HepG2 (cell line): Measurements from ENCODE around the gene FBXO9. TPM values are rescaled to one million over a fixed set of nuclear protein-coding genes. Genes with fewer than 3 reads are reported as not detected.
A peak's percentile ranks its signal among the peaks of the same experiment; 100 is the strongest.

Source experiments
- DMAP1 ChIP-seq: IDR thresholded peaks from 2 replicates; pipeline ENCODE4 v1.6.1; 2016
- EED ChIP-seq: sonication (generic); formaldehyde crosslinking; IDR thresholded peaks from 2 replicates; pipeline ENCODE4 v1.5.0; 2020; ENCODE audit warnings: mild to moderate bottlenecking, missing genetic modification reagents
- ESRRA ChIP-seq: sonication (generic); formaldehyde crosslinking; IDR thresholded peaks from 2 replicates; pipeline ENCODE4 v1.5.1; 2020; ENCODE audit warnings: mild to moderate bottlenecking, low read depth, missing genetic modification reagents
- FOSL2 ChIP-seq: sonication (generic); formaldehyde crosslinking; IDR thresholded peaks from 2 replicates; pipeline ENCODE4 v1.4.0; 2020; ENCODE audit warnings: missing genetic modification reagents
- GABPA ChIP-seq, 2 experiments: IDR thresholded peaks; 2 replicates each; pipeline ENCODE4 v1.6.1; 2011 to 2016; ENCODE audit warnings: low read depth in 2 of 2, low read length in 1 of 2, missing biosample characterization in 1 of 2, missing genetic modification characterization in 1 of 2
- HMGA1 ChIP-seq: sonication (generic); formaldehyde crosslinking; conservative IDR thresholded peaks from 2 replicates; pipeline ENCODE4 v1.4.0; 2020; ENCODE audit warnings: missing genetic modification reagents
- KDM4B ChIP-seq: sonication (generic); formaldehyde crosslinking; IDR thresholded peaks from 2 replicates; pipeline ENCODE4 v1.4.0; 2020; ENCODE audit warnings: missing genetic modification reagents
- MATR3 ChIP-seq: sonication (generic); formaldehyde crosslinking; IDR thresholded peaks from 2 replicates; pipeline ENCODE4 v1.4.0; 2020; ENCODE audit warnings: missing genetic modification reagents
- NFKBIZ ChIP-seq: IDR thresholded peaks from 2 replicates; pipeline ENCODE4 v1.6.1; 2018; ENCODE audit warnings: missing genetic modification reagents, missing compliant biosample characterization
- RBAK ChIP-seq: sonication (generic); formaldehyde crosslinking; IDR thresholded peaks from 2 replicates; pipeline ENCODE4 v1.5.1; 2020; ENCODE audit warnings: mild to moderate bottlenecking, missing genetic modification reagents
- RFXAP ChIP-seq: sonication (generic); formaldehyde crosslinking; IDR thresholded peaks from 2 replicates; pipeline ENCODE4 v1.4.0; 2020; ENCODE audit warnings: missing genetic modification reagents, borderline replicate concordance
- RNF2 ChIP-seq: fragments of 450-650 bp; conservative IDR thresholded peaks from 2 replicates; pipeline ENCODE4 v1.6.1; 2016; ENCODE audit warnings: low read depth
- SMAD1 ChIP-seq: sonication (generic); formaldehyde crosslinking; IDR thresholded peaks from 2 replicates; pipeline ENCODE4 v1.4.0; 2020; ENCODE audit warnings: missing genetic modification reagents, low read depth, mild to moderate bottlenecking, borderline replicate concordance
- SMAD3 ChIP-seq: sonication (generic); formaldehyde crosslinking; IDR thresholded peaks from 2 replicates; pipeline ENCODE4 v1.4.0; 2020; ENCODE audit warnings: missing genetic modification reagents
- TBX2 ChIP-seq: sonication (generic); formaldehyde crosslinking; IDR thresholded peaks from 2 replicates; pipeline ENCODE4 v1.5.0; 2020; ENCODE audit warnings: missing genetic modification reagents, mild to moderate bottlenecking, borderline replicate concordance
- ZBTB8A ChIP-seq: sonication (generic); formaldehyde crosslinking; IDR thresholded peaks from 2 replicates; pipeline ENCODE4 v1.4.0; 2020; ENCODE audit warnings: mild to moderate bottlenecking, low read depth, missing genetic modification reagents, borderline replicate concordance
- ZFX ChIP-seq: sonication (generic); formaldehyde crosslinking; IDR thresholded peaks from 2 replicates; pipeline ENCODE4 v1.4.0; 2020; ENCODE audit warnings: mild to moderate bottlenecking, low read depth, missing genetic modification reagents, moderate library complexity
- ZNF350 ChIP-seq: sonication (generic); formaldehyde crosslinking; IDR thresholded peaks from 2 replicates; pipeline ENCODE4 v1.4.0; 2020; ENCODE audit warnings: mild to moderate bottlenecking, low read depth, missing genetic modification reagents, borderline replicate concordance
- ZNF431 ChIP-seq: sonication (generic); formaldehyde crosslinking; IDR thresholded peaks from 2 replicates; pipeline ENCODE4 v1.9.0; 2022; ENCODE audit warnings: missing genetic modification reagents, low read depth, mild to moderate bottlenecking, borderline replicate concordance
- ZNF446 ChIP-seq: sonication (generic); formaldehyde crosslinking; IDR thresholded peaks from 2 replicates; pipeline ENCODE4 v1.5.0; 2020; ENCODE audit warnings: mild to moderate bottlenecking, missing genetic modification reagents
- ZNF724P ChIP-seq: sonication (generic); formaldehyde crosslinking; IDR thresholded peaks from 2 replicates; pipeline ENCODE4 v1.8.0; 2022; ENCODE audit warnings: missing genetic modification reagents, borderline replicate concordance
- ZNF780A ChIP-seq: sonication (generic); formaldehyde crosslinking; IDR thresholded peaks from 2 replicates; pipeline ENCODE4 v1.8.0; 2022; ENCODE audit warnings: mild to moderate bottlenecking, missing genetic modification reagents, moderate library complexity
- polyA plus RNA-seq, 8 experiments: library from polyadenylated mRNA; depleted of rRNA in 3 of 8; stranded (reverse) in 7 of 8; unstranded in 1 of 8; fragments of >200 nt; fragmentation: Illumina TruSeq in 4 of 8; extraction: Trizol in 4 of 8; gene quantifications; 2 replicates each; pipeline versions ENCODE4 v1.2.1 to v1.2.3, GENCODE V29; 2011 to 2016; ENCODE audit warnings: low read depth in 4 of 8, missing spikeins in 1 of 8, mixed read lengths in 1 of 8; ENCODE audit not compliant: insufficient read depth in 1 of 8
- total RNA-seq, 5 experiments: library from RNA; depleted of rRNA; stranded (reverse); fragments of >200 nt; fragmentation: Illumina TruSeq; extraction: Trizol; gene quantifications; 2 replicates each; pipeline ENCODE4 v1.2.3, GENCODE V29; 2016; ENCODE audit warnings: low read depth in 1 of 5
- TF ChIP-seq, protein P1 (sequence below): sonication (generic); formaldehyde crosslinking; IDR thresholded peaks from 2 replicates; pipeline ENCODE4 v1.4.0; 2020; ENCODE audit warnings: missing genetic modification reagents, borderline replicate concordance
- TF ChIP-seq, protein P2 (sequence below): IDR thresholded peaks from 2 replicates; pipeline ENCODE4 v1.6.1; 2016; ENCODE audit warnings: mild to moderate bottlenecking, missing biosample characterization, missing genetic modification reagents
- TF ChIP-seq, protein P3 (sequence below): sonication (generic); formaldehyde crosslinking; IDR thresholded peaks from 2 replicates; pipeline ENCODE4 v1.5.0; 2020; ENCODE audit warnings: mild to moderate bottlenecking, missing genetic modification reagents
- TF ChIP-seq, protein P4 (sequence below): sonication (generic); formaldehyde crosslinking; IDR thresholded peaks from 2 replicates; pipeline ENCODE4 v1.8.0; 2022; ENCODE audit warnings: mild to moderate bottlenecking, missing genetic modification reagents

Gene FBXO9
- total and polyA plus RNA-seq, 2 of the 13 experiments (the other 11 are each of a cell fraction or from before 2014, with no cell fraction given), result 64.3 to 98.4 TPM

DNA sequence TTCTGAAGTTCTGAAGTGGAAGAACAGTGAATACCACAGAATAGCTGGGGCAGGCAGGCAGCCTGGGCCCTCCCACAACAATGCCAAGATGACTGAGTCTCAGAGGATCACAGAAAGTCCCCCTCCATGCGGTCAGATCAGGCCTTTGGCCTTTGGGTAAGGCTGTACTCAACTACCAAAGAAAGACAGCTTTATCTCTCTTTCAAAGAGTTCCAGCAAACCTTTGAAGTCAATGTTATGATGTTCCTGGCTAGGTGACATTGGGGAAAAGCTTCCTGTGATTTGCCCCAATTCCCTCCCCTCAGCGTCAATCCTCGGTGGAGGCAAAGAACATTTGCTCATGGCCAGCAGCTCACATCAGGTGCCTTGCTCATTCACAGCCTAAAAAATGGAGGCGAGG, 10.7 kb upstream of the FBXO9 start (continued):
- TF ChIP-seq MATR3 (CRISPR knock-in tag), result no peak
- peak; percentile 99 for TF ChIP-seq ZNF431 (CRISPR knock-in tag)
- TF ChIP-seq, protein P1, sequence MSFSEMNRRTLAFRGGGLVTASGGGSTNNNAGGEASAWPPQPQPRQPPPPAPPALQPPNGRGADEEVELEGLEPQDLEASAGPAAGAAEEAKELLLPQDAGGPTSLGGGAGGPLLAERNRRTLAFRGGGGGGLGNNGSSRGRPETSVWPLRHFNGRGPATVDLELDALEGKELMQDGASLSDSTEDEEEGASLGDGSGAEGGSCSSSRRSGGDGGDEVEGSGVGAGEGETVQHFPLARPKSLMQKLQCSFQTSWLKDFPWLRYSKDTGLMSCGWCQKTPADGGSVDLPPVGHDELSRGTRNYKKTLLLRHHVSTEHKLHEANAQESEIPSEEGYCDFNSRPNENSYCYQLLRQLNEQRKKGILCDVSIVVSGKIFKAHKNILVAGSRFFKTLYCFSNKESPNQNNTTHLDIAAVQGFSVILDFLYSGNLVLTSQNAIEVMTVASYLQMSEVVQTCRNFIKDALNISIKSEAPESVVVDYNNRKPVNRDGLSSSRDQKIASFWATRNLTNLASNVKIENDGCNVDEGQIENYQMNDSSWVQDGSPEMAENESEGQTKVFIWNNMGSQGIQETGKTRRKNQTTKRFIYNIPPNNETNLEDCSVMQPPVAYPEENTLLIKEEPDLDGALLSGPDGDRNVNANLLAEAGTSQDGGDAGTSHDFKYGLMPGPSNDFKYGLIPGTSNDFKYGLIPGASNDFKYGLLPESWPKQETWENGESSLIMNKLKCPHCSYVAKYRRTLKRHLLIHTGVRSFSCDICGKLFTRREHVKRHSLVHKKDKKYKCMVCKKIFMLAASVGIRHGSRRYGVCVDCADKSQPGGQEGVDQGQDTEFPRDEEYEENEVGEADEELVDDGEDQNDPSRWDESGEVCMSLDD (CRISPR knock-in tag), result no peak
- no peak for TF ChIP-seq HMGA1
- TF ChIP-seq SMAD3 (CRISPR knock-in tag), result peak; percentile 56; the same call in 1 of the 2 replicates
- TF ChIP-seq FOSL2 (CRISPR knock-in tag), result peak; percentile 36; the same call in 1 of the 2 replicates
- TF ChIP-seq ZFX (CRISPR knock-in tag), result peak; percentile 73
- TF ChIP-seq ZNF780A (CRISPR knock-in tag), result no peak
- no peak for TF ChIP-seq RBAK (CRISPR knock-in tag)
- TF ChIP-seq ZNF446, result no peak
- no peak for TF ChIP-seq ZBTB8A
- no peak for TF ChIP-seq RFXAP
- TF ChIP-seq, protein P2, sequence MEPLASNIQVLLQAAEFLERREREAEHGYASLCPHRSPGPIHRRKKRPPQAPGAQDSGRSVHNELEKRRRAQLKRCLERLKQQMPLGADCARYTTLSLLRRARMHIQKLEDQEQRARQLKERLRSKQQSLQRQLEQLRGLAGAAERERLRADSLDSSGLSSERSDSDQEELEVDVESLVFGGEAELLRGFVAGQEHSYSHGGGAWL (CRISPR knock-in tag), result no peak
- peak; percentile 71; the same call in 1 of the 2 replicates for TF ChIP-seq TBX2 (CRISPR knock-in tag)
- no peak for TF ChIP-seq NFKBIZ (CRISPR knock-in tag)
- no peak for TF ChIP-seq ZNF724P (CRISPR knock-in tag)
- TF ChIP-seq ZNF350 (CRISPR knock-in tag), result 0 out of 2 replicates have a peak, but pooled peaks have one; percentile 22
- TF ChIP-seq EED (CRISPR knock-in tag), result no peak
- no peak for TF ChIP-seq GABPA (IDR thresholded peaks at IDR 0.05; ENCODE audit: low read depth, low read length)
- TF ChIP-seq GABPA (CRISPR knock-in tag; IDR thresholded peaks at IDR 0.05; ENCODE audit: low read depth), result 0 out of 2 replicates have a peak, but pooled peaks have one; percentile 9
- TF ChIP-seq RNF2, result no peak
- TF ChIP-seq SMAD1 (CRISPR knock-in tag), result no peak
- TF ChIP-seq, protein P3, sequence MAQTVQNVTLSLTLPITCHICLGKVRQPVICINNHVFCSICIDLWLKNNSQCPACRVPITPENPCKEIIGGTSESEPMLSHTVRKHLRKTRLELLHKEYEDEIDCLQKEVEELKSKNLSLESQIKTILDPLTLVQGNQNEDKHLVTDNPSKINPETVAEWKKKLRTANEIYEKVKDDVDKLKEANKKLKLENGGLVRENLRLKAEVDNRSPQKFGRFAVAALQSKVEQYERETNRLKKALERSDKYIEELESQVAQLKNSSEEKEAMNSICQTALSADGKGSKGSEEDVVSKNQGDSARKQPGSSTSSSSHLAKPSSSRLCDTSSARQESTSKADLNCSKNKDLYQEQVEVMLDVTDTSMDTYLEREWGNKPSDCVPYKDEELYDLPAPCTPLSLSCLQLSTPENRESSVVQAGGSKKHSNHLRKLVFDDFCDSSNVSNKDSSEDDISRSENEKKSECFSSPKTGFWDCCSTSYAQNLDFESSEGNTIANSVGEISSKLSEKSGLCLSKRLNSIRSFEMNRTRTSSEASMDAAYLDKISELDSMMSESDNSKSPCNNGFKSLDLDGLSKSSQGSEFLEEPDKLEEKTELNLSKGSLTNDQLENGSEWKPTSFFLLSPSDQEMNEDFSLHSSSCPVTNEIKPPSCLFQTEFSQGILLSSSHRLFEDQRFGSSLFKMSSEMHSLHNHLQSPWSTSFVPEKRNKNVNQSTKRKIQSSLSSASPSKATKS (CRISPR knock-in tag), result no peak
- TF ChIP-seq KDM4B (CRISPR knock-in tag), result no peak
- TF ChIP-seq ESRRA (CRISPR knock-in tag), result no peak
- TF ChIP-seq DMAP1 (CRISPR knock-in tag), result peak; percentile 63
- TF ChIP-seq, protein P4, sequence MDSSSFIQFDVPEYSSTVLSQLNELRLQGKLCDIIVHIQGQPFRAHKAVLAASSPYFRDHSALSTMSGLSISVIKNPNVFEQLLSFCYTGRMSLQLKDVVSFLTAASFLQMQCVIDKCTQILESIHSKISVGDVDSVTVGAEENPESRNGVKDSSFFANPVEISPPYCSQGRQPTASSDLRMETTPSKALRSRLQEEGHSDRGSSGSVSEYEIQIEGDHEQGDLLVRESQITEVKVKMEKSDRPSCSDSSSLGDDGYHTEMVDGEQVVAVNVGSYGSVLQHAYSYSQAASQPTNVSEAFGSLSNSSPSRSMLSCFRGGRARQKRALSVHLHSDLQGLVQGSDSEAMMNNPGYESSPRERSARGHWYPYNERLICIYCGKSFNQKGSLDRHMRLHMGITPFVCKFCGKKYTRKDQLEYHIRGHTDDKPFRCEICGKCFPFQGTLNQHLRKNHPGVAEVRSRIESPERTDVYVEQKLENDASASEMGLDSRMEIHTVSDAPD (CRISPR knock-in tag), result 0 out of 2 replicates have a peak, but pooled peaks have one; percentile 36
